NCI-H2227 (cell line): ENCODE measurements around the gene NKX6-1.

ENCODE experiments used
- DNase-seq: peaks from one replicate; lab custom pipeline; 2025; ENCODE audit not compliant: unreplicated experiment; lab: John Stamatoyannopoulos, UW

NKX6-1 gene

DNA sequence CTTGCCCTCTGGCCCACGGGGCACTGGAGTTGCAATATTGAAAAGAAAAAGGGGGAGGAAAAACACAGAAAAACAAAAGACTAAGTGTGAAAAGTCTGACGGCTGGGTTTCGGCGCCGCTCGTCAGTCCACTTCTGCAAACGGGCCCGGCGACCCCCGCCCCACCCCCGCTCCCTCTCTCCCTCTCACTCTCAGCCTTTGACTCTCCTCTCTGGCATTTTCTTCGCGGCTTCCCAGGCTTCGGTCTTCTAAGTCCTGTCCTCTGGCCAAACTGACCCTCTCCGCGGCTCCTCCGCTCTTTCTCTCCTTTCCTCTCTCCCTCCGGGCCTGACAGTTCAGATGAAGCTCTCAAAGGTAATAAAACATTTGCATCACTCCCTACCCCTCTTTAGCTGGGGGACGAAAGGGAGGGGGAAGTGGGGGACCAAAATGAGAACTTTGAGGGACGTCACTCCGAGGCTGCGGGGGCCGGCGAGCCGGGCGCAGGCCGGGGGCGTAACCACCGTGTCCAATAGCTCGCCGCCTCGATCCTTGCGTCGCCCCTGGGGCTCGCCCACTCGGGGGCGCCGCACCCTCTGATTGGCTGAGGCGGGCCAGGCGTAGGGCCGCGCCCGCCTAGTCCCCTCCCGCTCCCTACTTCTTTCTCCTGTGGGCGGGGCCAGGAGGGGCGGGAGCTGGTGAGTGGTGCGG lies at the start of gene NKX6-1:
TSS of gene NKX6-1 (minus strand) at position 358 of the 689 bp plus-strand sequence. CDS start 1,064 bp downstream, outside the sequence.
- peak; percentile 91 for DNase-seq

- DNase-seq = no peak
Observed at GRCh38 chr4:84547211-84547610, 48.1 kb upstream of the NKX6-1 start.

- DNase-seq = no peak
Observed at GRCh38 chr4:84545093-84545492, 46.0 kb upstream of the NKX6-1 start.

GRCh38 chr4:84535901-84536300 lies 36.8 kb upstream of the NKX6-1 start:
- no peak for DNase-seq

GRCh38 chr4:84531689-84532088 lies 32.6 kb upstream of the NKX6-1 start:
- DNase-seq = no peak

GRCh38 chr4:84530871-84531270 lies 31.8 kb upstream of the NKX6-1 start:
- no peak for DNase-seq

DNA sequence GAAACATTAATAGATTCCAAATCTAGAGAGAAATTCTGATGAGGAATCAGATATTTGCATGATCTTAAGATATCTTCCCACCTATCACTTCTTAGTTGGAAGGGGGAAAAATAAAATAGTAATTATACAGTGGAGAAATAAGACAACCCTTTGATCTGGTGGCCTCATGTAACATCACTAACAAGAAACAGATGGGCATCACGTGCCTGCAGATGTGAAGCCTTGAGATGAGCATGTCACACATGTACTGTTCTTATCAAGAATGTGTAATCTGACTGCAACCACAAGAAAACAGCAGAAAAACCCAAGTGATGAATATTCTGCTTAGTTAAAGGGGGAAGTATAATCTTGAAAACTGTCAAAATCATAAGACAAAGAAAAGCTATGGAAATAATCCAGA lies 31.4 kb upstream of the NKX6-1 start:
- DNase-seq = no peak

GRCh38 chr4:84529169-84529751 lies 30.2 kb upstream of the NKX6-1 start:
- peak; percentile 41 for DNase-seq

GRCh38 chr4:84527391-84527790 lies 28.3 kb upstream of the NKX6-1 start:
- DNase-seq = no peak

DNA sequence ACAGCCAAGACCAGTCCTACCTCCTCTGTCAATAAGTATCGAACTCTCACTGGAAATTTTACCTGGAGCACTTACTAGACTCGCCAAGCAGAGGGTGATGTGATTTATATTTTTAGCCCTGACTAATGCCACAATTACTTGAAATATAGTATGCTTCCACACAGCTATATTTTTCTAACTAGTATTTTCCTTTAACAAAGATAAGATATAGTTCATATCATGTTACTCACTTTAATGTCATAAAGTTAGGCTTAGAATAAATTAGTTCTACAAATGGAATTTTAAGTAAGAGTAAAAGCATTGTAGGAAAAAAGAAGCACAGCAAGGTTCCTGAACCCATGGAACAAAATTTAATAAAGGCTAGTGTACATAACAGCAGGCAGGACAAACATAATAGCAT lies 16.0 kb upstream of the NKX6-1 start:
- DNase-seq = no peak

DNA sequence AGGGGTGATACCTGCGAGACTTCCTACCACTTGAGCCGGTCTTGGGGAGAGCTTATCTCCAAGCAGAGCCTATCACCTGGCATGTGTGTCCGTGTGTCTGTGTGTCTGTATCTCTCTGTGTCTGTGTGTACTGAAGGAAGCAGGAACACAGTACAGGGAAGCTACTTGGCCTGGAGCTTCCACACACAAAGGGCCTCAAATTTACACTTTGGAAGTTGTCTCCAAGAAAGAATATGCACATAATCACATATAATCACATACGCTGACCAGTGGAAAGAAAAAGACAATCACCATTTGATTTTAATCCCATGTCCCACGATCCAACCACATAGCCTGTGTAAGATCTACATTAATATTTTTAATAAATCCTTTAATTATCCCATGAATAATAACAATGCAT lies 13.2 kb upstream of the NKX6-1 start:
- DNase-seq = no peak

GRCh38 chr4:84511703-84512102 lies 12.6 kb upstream of the NKX6-1 start:
- DNase-seq = no peak

DNA sequence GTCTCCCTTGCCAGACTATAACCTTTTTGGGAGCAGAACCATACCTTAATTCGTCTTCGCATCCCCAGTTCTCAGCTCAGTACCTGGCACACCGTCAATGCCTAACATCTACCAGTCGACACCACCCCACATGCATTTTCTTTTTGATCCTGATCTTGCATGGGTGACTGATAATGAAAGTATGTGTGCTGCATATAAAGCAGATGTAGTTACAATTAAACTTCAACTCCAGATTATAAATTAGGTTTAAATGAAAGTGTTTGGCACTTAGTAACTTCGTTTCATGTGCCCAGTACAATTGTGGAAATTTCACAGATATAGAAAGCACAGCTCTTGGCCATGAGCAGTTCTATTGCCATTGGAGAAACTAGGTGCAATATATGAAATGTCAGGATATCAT lies 8.8 kb upstream of the NKX6-1 start:
- DNase-seq = no peak

DNA sequence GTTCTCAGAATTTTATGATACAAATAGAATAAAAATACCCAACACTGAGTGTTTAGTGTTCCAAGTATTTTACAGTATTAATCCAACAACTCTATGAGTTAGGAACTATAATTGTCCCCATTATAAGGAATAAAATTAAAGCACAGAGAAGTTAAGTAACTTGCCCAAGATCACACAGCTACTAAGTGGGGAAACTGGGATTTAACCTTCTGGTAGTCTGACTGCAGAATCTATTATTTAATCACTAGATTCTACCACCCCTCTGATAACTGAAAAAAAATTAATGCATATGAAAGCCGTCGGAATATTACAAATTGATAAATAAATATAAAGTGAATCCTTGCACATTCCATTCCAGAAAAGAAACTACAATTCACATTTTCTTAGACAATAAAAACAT lies 5.7 kb upstream of the NKX6-1 start:
- no peak for DNase-seq

DNA sequence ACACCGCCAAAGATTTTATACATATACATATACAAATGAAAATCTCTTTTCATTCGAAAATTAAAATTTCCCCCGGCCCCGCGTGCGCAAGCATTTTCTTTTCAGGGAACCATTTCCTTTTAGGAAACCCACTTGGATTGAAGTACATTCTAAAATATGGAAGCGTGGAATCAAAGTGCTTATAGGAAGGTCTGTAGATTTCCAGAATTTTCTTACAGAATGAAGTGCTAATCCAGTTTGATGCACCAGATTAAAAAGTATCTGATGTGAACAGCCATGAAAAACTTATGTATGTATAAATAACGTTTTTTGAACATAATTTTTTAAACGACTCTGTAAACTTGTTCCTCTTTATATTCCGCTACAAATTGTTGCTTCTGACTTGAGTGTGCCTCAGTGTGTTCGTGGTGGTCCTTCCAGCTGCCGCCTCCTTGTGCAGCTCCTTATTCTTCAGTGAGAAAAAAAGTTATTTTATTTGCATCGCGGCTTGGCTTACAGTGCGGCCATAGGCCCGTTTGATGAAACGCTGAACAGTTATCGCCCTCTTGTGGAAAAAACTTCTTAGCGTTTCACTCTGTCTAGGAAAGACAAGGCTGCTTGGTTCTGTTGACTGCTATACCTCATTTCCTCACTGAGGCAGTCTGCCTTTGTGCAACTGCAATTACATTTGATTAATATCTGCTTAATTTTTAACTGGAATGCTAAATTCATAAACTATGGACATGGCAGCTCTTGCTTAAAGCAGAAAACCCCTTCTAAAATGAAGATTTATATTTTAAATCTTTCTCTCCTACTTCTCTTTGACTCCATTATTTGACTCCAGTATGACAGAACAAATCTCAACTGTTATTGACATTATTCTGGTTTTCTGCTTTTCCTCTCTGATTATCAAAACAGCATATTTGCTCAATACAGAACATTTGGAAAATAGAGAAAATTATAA lies 4.7 kb upstream of the NKX6-1 start:
- DNase-seq = peak; percentile 73

- no peak for DNase-seq
Observed at GRCh38 chr4:84502955-84503373, 3.9 kb upstream of the NKX6-1 start.

DNA sequence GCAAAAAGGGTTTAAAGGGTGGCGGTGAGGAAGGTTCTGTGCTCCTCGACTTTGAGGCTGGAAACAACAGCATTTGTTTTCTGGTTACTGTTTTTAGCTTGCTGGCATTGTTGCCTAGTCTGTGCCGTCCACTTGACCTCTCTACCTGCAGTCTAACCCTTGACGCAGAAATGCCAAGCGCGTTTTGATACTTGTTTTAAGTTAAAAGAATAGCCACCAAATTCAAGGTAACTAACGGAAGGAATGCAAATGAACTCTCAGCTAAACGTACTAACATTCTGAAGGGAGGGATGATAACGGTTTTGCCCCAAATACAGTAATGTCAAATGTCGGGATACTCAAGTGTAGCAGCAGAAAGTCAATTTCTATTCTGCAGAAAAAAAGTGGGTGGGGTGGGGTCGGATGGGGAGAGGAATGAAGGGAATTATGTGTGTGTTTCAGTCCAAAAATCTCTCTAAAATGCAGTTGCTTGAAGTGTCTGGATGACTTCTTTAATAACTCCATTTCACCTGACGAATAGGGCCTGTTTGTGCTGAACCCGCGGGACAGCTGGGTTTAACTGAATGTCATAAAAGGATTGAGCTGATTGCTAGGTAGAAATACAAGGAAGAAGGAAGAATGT lies 3.4 kb upstream of the NKX6-1 start:
- DNase-seq = no peak

GRCh38 chr4:84501721-84502267 lies 2.7 kb upstream of the NKX6-1 start:
- no peak for DNase-seq

GRCh38 chr4:84501202-84501503 lies 2.1 kb upstream of the NKX6-1 start:
- DNase-seq = no peak

GRCh38 chr4:84500386-84501201 lies 1.5 kb upstream of the NKX6-1 start:
- no peak for DNase-seq

DNA sequence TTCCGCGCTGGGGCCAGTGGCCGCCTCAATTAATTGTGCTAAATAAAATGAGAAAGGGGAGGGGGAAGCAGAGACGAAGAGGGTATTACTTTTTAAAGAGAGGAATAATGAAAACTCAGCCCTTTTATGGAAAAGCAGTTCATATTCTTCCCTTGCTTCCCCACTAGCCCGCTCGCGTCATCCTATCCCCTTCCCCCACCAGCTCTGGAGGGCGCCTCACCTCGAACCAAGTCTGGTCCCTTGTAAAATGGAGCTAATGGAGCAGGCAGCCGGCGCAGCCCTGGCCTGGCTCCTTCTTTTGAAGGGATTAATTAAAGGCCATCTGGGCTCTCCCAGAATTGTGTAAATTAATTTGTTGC lies 511 bp upstream of the NKX6-1 start:
- no peak for DNase-seq
